Endothelial cell of umbilical vein (primary cell): Measurements from ENCODE around the gene PCP2. TPM values are rescaled to one million over a fixed set of nuclear protein-coding genes. Genes with fewer than 3 reads are reported as not detected.

ENCODE experiments used
- BruUV-seq: library from RNA; stranded (reverse); fragments of 400-500 nt; replicated peaks from 2 replicates; lab custom pipeline; 2021; lab: Mats Ljungman, UMichigan
- CTCF ChIA-PET: fragments of 300-600, 350-600 bp; sonication (Branson Sonifier 250); formaldehyde crosslinking; loops from one replicate; lab custom pipeline; 2021; ENCODE audit warnings: antibody characterized with exemption, inconsistent platforms; lab: Charles Lee
- POLR2A ChIA-PET: fragments of 300-600, 350-600 bp; sonication (Branson Sonifier 250); formaldehyde crosslinking; loops from one replicate; lab custom pipeline; 2021; ENCODE audit warnings: antibody characterized with exemption, inconsistent platforms; lab: Charles Lee
- DNase-seq: peaks from one replicate; pipeline ENCODE4 v3.0.0-alpha.2; 2011; ENCODE audit warnings: low read depth, low spot score
- FAIRE-seq: peaks from 2 replicates; lab custom pipeline; 2011; peaks lifted over from hg19 to GRCh38; lab: Jason Lieb, UNC
- H2AFZ ChIP-seq: 2 replicates; pipeline ENCODE4 v1.6.0; 2012; ENCODE audit warnings: low read depth, low read length, control low read depth, inconsistent platforms
- H3K27ac ChIP-seq: 2 replicates; pipeline ENCODE4 v1.5.1; 2011; ENCODE audit warnings: low read depth, mild to moderate bottlenecking, control low read depth, low read length, moderate library complexity; ENCODE audit not compliant: insufficient read depth
- H3K27me3 ChIP-seq, 2 experiments: 2 replicates each; pipeline versions ENCODE4 v1.6.0 to v1.6.1; 2011; ENCODE audit warnings: low read length in 2 of 2, mixed read lengths in 1 of 2; ENCODE audit not compliant: control insufficient read depth in 2 of 2, insufficient read depth in 2 of 2
- H3K36me3 ChIP-seq, 2 experiments: 2 replicates in 1 of 2; 3 replicates in 1 of 2; pipeline ENCODE4 v1.5.1; 2011; ENCODE audit warnings: low read length in 2 of 2, mild to moderate bottlenecking in 1 of 2, moderate library complexity in 1 of 2; ENCODE audit not compliant: control insufficient read depth in 2 of 2, insufficient read depth in 2 of 2; ENCODE audit errors: extremely low read depth in 1 of 2
- H3K4me1 ChIP-seq: 3 replicates; pipeline ENCODE4 v1.5.1; 2011; ENCODE audit warnings: mild to moderate bottlenecking, low read length; ENCODE audit not compliant: control insufficient read depth, insufficient read depth; ENCODE audit errors: extremely low read depth
- H3K4me2 ChIP-seq: 2 replicates; pipeline ENCODE4 v1.6.1; 2011; ENCODE audit warnings: low read length, control low read depth, mixed read lengths; ENCODE audit not compliant: insufficient read depth
- H3K4me3 ChIP-seq, 3 experiments: fragments of 200-600 bp in 1 of 3; sonication (generic), shearing (Covaris generic) in 1 of 3; replicated peaks in 1 of 3; 2 replicates each; pipeline ENCODE4 v1.5.1; 2011 to 2016; ENCODE audit warnings: control low read depth in 3 of 3, low read length in 3 of 3, mild to moderate bottlenecking in 2 of 3, inconsistent platforms in 1 of 3, low read depth in 1 of 3, moderate library complexity in 1 of 3; ENCODE audit not compliant: insufficient read depth in 1 of 3
- H3K79me2 ChIP-seq: 2 replicates; pipeline ENCODE4 v1.6.0; 2012; ENCODE audit warnings: low read length, inconsistent platforms; ENCODE audit not compliant: control insufficient read depth, insufficient read depth
- H3K9ac ChIP-seq: replicated peaks from 2 replicates; pipeline ENCODE3; 2011; ENCODE audit warnings: low read length, control low read depth; ENCODE audit not compliant: insufficient read depth; ENCODE audit errors: extremely low read depth
- H3K9me1 ChIP-seq: replicated peaks from 3 replicates; pipeline ENCODE4 v1.6.0; 2011; ENCODE audit warnings: mild to moderate bottlenecking, low read length; ENCODE audit not compliant: control insufficient read depth, insufficient read depth; ENCODE audit errors: extremely low read depth
- H3K9me3 ChIP-seq: replicated peaks from 2 replicates; pipeline ENCODE4 v1.5.1; 2012; ENCODE audit warnings: low read length, inconsistent platforms; ENCODE audit not compliant: control insufficient read depth, insufficient read depth
- H4K20me1 ChIP-seq: replicated peaks from 2 replicates; pipeline ENCODE3; 2011; ENCODE audit warnings: mild to moderate bottlenecking, low read length; ENCODE audit not compliant: control insufficient read depth, insufficient read depth; ENCODE audit errors: extremely low read depth
- EZH2 ChIP-seq: IDR thresholded peaks from 2 replicates; pipeline ENCODE4 v1.6.1; 2012; ENCODE audit warnings: borderline replicate concordance, low read depth, mild to moderate bottlenecking, moderate library complexity, low read length, inconsistent platforms; ENCODE audit not compliant: severe bottlenecking
- FOS ChIP-seq: IDR thresholded peaks from 2 replicates; pipeline ENCODE4 v1.6.1; 2011; ENCODE audit warnings: mild to moderate bottlenecking, low read length, moderate library complexity, borderline replicate concordance; ENCODE audit not compliant: insufficient read depth
- GATA2 ChIP-seq: IDR thresholded peaks from 2 replicates; pipeline ENCODE4 v1.7.0; 2011; ENCODE audit warnings: low read depth, mild to moderate bottlenecking, moderate library complexity, mixed read lengths, low read length; ENCODE audit not compliant: insufficient read length, insufficient read depth
- JUN ChIP-seq: IDR thresholded peaks from 2 replicates; pipeline ENCODE4 v1.6.1; 2011; ENCODE audit warnings: borderline replicate concordance, low read depth; ENCODE audit not compliant: insufficient read length, insufficient read depth
- MYC ChIP-seq: IDR thresholded peaks from one replicate; pipeline ENCODE4 v1.6.1; 2011; ENCODE audit warnings: mild to moderate bottlenecking, low read depth, low read length
- POLR2A ChIP-seq: IDR thresholded peaks from 2 replicates; pipeline ENCODE4 v1.6.1; 2012; ENCODE audit warnings: low read depth, mild to moderate bottlenecking, control low read depth, low read length
- POLR2AphosphoS5 ChIP-seq: IDR thresholded peaks from 2 replicates; pipeline ENCODE4 v1.6.1; 2012; ENCODE audit warnings: low read depth, mild to moderate bottlenecking, control low read depth, low read length, moderate library complexity; ENCODE audit not compliant: insufficient read depth
- dilution Hi-C: fragments of 300-500 bp; cut with MboI; formaldehyde crosslinking; loops from one replicate; pipeline ENCODE4 v1.15.0; 2019; ENCODE audit warnings: low sequenced_read_pairs; ENCODE audit not compliant: extremely low pct_ligation_motif_present
- intact Hi-C: fragments of 100-400 bp; cut with micrococcal nuclease; formaldehyde crosslinking; loops from one replicate; pipeline ENCODE4 v1.10.0; 2022
- polyA plus RNA-seq, 4 experiments: library from polyadenylated mRNA; depleted of rRNA in 3 of 4; stranded (reverse) in 3 of 4; unstranded in 1 of 4; fragments of >200 nt; gene quantifications; 2 replicates each; pipeline versions ENCODE4 v1.2.1 to v1.2.3, GENCODE V29; 2011 to 2012; ENCODE audit warnings: missing spikeins in 1 of 4
- total RNA-seq: library from RNA; stranded (reverse); gene quantifications from 2 replicates; pipeline ENCODE4 v1.2.3, GENCODE V29; 2021
- TF ChIP-seq, protein P1 (sequence below): IDR thresholded peaks from 2 replicates; pipeline ENCODE4 v1.6.1; 2011; ENCODE audit not compliant: insufficient read depth, insufficient read length
- TF ChIP-seq, protein P2 (sequence below), 2 donors: IDR thresholded peaks; 1 replicate in 1 of 2; 2 replicates in 1 of 2; pipeline ENCODE4 v1.5.1; 2011; ENCODE audit warnings: low read length in 2 of 2, mild to moderate bottlenecking in 2 of 2, moderate library complexity in 2 of 2, control low read depth in 1 of 2, inconsistent platforms in 1 of 2, low read depth in 1 of 2; ENCODE audit not compliant: insufficient read depth in 1 of 2; ENCODE audit errors: extremely low read depth in 1 of 2

Gene PCP2
- total and polyA plus RNA-seq, 2 donors (not counting 3 experiments of a cell fraction or from before 2014, with no cell fraction given): not detected

DNA sequence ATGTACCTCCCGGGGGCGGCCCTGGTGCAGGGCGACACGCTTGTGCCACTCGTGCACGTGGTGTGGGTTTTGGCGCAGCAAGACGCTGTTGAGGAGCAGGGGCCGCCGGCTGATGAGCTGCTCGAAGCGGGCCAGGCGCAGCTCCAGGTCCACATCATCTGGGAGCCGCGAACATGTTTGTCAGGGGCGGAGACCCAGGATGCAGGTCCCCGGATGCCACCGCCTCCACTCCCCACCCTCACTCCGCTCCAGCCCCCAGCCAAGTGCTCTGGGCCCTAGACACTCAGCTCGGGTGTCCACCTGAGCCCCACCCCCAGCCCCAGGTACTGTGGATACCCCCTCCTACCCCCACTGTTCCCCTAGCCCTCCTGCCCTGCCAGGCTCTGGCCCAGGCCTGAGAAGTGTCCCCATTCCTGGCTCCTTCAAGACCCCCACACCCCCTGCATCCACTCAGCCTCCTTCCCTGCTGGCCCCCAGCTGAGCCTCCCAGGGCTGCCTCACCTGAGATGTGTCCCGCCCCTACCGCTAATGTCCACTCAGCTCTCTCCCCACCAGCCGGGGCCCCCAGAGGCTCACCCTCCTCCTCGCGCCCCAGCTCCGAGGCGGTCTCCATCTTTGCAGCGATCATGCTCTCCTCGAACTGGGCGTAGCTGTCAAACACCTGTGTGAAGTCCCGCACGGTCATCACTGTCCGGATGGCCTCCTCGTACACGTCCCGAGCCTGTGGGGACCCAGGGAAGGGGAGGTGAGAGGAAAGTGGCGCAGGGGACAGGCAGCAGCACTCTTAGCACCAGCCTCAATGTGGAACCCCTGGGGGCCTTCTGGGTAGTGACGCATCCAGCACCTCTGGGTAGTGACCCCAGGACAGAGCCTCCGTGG, 9.6 kb downstream of the PCP2 start:
- Histone ChIP-seq H2AFZ (no peak overlapping the region), H3K9me1 (no peaks in the 10 kb centered on the region), H3K27ac (no peak overlapping the region), H3K27me3 (no peaks in the 10 kb centered on the region), H4K20me1 (no peaks in the 10 kb centered on the region), H3K36me3 (peaks cover 2 to 37% of the 10 kb centered on the region in 2 experiments), H3K4me3 (no peak overlapping the region), H3K4me1 (peaks cover 8% of the 10 kb centered on the region), H3K9me3 (no peaks in the 10 kb centered on the region), H3K4me2 (no peak overlapping the region), H3K79me2 (peaks cover 25% of the 10 kb centered on the region), H3K9ac (no peak overlapping the region)
- FAIRE-seq (no peak), DNase-seq (no peak)
- POLR2A ChIA-PET: interaction anchor here (0.6 kb wide), 2 partner anchors 75 to 176 kb away, joined by 3 read pairs; no protein-coding TSS in a partner anchor
- CTCF ChIA-PET: no interaction called here
- intact Hi-C loops (no loop called here), dilution Hi-C loops (no loop called here)
- no peak for TF ChIP-seq FOS
- TF ChIP-seq, protein P1, sequence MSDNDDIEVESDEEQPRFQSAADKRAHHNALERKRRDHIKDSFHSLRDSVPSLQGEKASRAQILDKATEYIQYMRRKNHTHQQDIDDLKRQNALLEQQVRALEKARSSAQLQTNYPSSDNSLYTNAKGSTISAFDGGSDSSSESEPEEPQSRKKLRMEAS: no peak
- TF ChIP-seq JUN: no peak
- TF ChIP-seq POLR2A: no peak
- TF ChIP-seq, protein P2, sequence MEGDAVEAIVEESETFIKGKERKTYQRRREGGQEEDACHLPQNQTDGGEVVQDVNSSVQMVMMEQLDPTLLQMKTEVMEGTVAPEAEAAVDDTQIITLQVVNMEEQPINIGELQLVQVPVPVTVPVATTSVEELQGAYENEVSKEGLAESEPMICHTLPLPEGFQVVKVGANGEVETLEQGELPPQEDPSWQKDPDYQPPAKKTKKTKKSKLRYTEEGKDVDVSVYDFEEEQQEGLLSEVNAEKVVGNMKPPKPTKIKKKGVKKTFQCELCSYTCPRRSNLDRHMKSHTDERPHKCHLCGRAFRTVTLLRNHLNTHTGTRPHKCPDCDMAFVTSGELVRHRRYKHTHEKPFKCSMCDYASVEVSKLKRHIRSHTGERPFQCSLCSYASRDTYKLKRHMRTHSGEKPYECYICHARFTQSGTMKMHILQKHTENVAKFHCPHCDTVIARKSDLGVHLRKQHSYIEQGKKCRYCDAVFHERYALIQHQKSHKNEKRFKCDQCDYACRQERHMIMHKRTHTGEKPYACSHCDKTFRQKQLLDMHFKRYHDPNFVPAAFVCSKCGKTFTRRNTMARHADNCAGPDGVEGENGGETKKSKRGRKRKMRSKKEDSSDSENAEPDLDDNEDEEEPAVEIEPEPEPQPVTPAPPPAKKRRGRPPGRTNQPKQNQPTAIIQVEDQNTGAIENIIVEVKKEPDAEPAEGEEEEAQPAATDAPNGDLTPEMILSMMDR (IDR thresholded peaks at IDR 0.05; ENCODE audit: extremely low read depth in 1 of 2, insufficient read depth in 1 of 2, low read depth in 1 of 2, low read length in 2 of 2): no peak
- TF ChIP-seq EZH2: no peak
- no peak for TF ChIP-seq MYC
- TF ChIP-seq GATA2: no peak
- TF ChIP-seq POLR2AphosphoS5: no peak
- no TSS peak for BruUV-seq
